WERI-Rb-1 (cell line): ENCODE results near the gene USP7.
"Not testable (repeated sequence)": the region's sequence is repeated elsewhere in the genome, so short reads cannot be mapped to it uniquely, and the experiment has no call there.

Experiments used
- DNase-seq: peaks from one replicate; pipeline ENCODE4 v3.0.0-alpha.2; 2020
- H3K27ac ChIP-seq: fragments of 250-450 bp; sonication (Bioruptor Pico); 2 replicates; pipeline ENCODE4 v1.5.1; 2020; ENCODE audit warnings: mild to moderate bottlenecking, moderate library complexity
- H3K27me3 ChIP-seq: fragments of 250-450 bp; sonication (Bioruptor Pico); 2 replicates; pipeline ENCODE4 v1.5.1; 2021; ENCODE audit warnings: mild to moderate bottlenecking, low read depth, moderate library complexity; ENCODE audit not compliant: insufficient read depth, severe bottlenecking
- H3K36me3 ChIP-seq: fragments of 250-450 bp; sonication (Bioruptor Pico); 2 replicates; pipeline ENCODE4 v1.5.1; 2020; ENCODE audit warnings: mild to moderate bottlenecking, moderate library complexity
- H3K4me3 ChIP-seq: 2 replicates; pipeline ENCODE4 v1.5.1; 2011; ENCODE audit warnings: low read depth, mild to moderate bottlenecking, control low read depth, low read length
- H3K9me3 ChIP-seq: fragments of 250-450 bp; sonication (Bioruptor Pico); 2 replicates; pipeline ENCODE4 v1.5.1; 2021; ENCODE audit warnings: mild to moderate bottlenecking, moderate library complexity; ENCODE audit not compliant: severe bottlenecking
- TF ChIP-seq, protein P1 (sequence below): IDR thresholded peaks from 2 replicates; pipeline ENCODE4 v1.5.1; 2011; ENCODE audit warnings: low read depth, mild to moderate bottlenecking, control low read depth, inconsistent platforms, low read length

The USP7 gene

GRCh38 chr16:8986111-8986510 is 22.4 kb upstream of the USP7 start:
- no peak overlapping the region for H3K27ac ChIP-seq
- no peak for DNase-seq

DNA sequence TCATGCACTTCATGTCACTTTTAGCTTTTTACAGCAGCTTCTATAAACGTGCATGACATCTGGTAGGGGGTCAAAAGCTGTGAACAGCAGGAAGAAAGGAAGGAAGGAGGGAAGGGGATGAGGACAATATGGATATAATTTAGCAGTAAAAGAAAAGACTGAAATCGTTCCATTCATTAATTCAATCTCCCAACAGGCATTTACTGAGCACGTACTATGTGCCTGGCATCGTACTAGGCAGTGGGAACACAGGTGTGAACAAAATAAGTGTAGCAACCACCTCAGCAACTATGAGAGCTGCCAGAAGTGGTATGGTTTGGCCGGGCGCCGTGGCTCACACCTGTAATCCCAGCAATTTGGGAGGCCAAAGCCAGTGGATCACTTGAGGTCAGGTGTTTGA is 19.1 kb upstream of the USP7 start:
- Histone ChIP-seq H3K27me3 (no peaks in the 10 kb centered on the region), H3K4me3 (no peak overlapping the region), H3K27ac (no peak overlapping the region), H3K9me3 (peaks cover 8% of the 10 kb centered on the region), H3K36me3 (no peaks in the 10 kb centered on the region)
- no peak for DNase-seq
- TF ChIP-seq, protein P1, sequence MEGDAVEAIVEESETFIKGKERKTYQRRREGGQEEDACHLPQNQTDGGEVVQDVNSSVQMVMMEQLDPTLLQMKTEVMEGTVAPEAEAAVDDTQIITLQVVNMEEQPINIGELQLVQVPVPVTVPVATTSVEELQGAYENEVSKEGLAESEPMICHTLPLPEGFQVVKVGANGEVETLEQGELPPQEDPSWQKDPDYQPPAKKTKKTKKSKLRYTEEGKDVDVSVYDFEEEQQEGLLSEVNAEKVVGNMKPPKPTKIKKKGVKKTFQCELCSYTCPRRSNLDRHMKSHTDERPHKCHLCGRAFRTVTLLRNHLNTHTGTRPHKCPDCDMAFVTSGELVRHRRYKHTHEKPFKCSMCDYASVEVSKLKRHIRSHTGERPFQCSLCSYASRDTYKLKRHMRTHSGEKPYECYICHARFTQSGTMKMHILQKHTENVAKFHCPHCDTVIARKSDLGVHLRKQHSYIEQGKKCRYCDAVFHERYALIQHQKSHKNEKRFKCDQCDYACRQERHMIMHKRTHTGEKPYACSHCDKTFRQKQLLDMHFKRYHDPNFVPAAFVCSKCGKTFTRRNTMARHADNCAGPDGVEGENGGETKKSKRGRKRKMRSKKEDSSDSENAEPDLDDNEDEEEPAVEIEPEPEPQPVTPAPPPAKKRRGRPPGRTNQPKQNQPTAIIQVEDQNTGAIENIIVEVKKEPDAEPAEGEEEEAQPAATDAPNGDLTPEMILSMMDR = no peak

More at GRCh38 chr16:8986111-8986510, 22.4 kb upstream of the USP7 start:
- Histone ChIP-seq H3K4me3 (no peak overlapping the region), H3K36me3 (no peaks in the 10 kb centered on the region), H3K27me3 (no peaks in the 10 kb centered on the region), H3K9me3 (peaks cover 5% of the 10 kb centered on the region)
- TF ChIP-seq, protein P1 = no peak

DNA sequence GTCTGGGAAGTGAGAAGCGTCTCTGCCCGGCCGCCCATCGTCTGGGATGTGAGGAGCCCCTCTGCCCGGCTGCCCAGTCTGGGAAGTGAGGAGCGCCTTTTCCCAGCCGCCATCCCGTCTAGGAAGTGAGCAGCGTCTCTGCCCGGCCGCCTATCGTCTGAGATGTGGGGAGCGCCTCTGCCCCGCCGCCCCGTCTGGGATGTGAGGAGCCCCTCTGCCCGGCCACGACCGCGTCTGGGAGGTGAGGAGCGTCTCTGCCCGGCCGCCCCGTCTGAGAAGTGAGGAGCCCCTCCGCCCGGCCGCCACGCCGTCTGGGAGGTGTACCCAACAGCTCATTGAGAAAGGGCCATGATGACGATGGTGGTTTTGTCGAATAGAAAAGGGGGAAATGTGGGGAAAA is 18.2 kb upstream of the USP7 start:
- H3K4me3 ChIP-seq, DNase-seq, H3K36me3 ChIP-seq, H3K9me3 ChIP-seq, H3K27ac ChIP-seq, H3K27me3 ChIP-seq: not testable (repeated sequence)

GRCh38 chr16:8976189-8976588 is 12.5 kb upstream of the USP7 start:
- H3K36me3 ChIP-seq, H3K27ac ChIP-seq, DNase-seq, H3K27me3 ChIP-seq, H3K9me3 ChIP-seq, H3K4me3 ChIP-seq: not testable (repeated sequence)

DNA sequence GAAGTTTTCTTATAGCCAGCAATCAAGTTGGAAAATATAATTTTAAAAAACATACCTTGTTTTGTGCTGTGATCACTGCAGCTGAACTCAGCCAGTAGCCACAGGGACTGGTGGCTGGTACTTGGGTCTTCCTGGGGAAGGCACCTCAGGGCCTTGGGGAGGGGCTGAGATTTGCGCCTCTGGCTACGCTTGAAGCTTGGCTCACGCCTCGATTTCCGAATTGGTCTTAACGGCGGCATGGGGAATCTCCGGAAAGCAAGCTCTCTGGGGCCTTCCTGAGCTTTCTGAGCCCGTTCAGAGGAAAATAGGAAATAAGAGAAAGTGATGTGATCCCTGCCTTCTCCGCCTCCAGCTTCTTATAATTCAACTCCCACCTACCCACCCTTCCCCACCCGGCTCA is 11.3 kb upstream of the USP7 start:
- DNase-seq = no peak
- no peak overlapping the region for H3K4me3 ChIP-seq
- no peaks in the 10 kb centered on the region for H3K36me3 ChIP-seq
- no peaks in the 10 kb centered on the region for H3K9me3 ChIP-seq
- H3K27ac ChIP-seq = no peak overlapping the region
- TF ChIP-seq, protein P1 = no peak
- no peaks in the 10 kb centered on the region for H3K27me3 ChIP-seq

GRCh38 chr16:8972843-8973586 is 9.3 kb upstream of the USP7 start:
- no peak for DNase-seq
- Histone ChIP-seq H3K27me3 (no peaks in the 10 kb centered on the region), H3K36me3 (no peaks in the 10 kb centered on the region), H3K4me3 (no peak overlapping the region), H3K27ac (no peak overlapping the region), H3K9me3 (no peaks in the 10 kb centered on the region)
- TF ChIP-seq, protein P1 = no peak

GRCh38 chr16:8971416-8971815 is 7.7 kb upstream of the USP7 start:
- DNase-seq = no peak
- Histone ChIP-seq H3K9me3 (no peaks in the 10 kb centered on the region), H3K36me3 (no peaks in the 10 kb centered on the region), H3K4me3 (no peak overlapping the region), H3K27ac (no peak overlapping the region), H3K27me3 (no peaks in the 10 kb centered on the region)
- TF ChIP-seq, protein P1 = no peak

- not testable (repeated sequence) for H3K27ac ChIP-seq, DNase-seq, H3K9me3 ChIP-seq, H3K4me3 ChIP-seq, H3K27me3 ChIP-seq, H3K36me3 ChIP-seq
These were observed 5.6 kb upstream of the USP7 start for GRCh38 chr16:8969202-8969897.

- not testable (repeated sequence) for H3K4me3 ChIP-seq, DNase-seq, H3K27me3 ChIP-seq, H3K9me3 ChIP-seq, H3K36me3 ChIP-seq, H3K27ac ChIP-seq
These were observed 4.3 kb upstream of the USP7 start for GRCh38 chr16:8968054-8968453.
